GM19193 (cell line): ENCODE measurements around the gene AHNAK2.

Source experiments
- POLR2A ChIP-seq: IDR thresholded peaks from 4 replicates; pipeline ENCODE4 v1.6.1; 2011; ENCODE audit not compliant: insufficient read depth, insufficient read length; ENCODE audit errors: extremely low read depth

AHNAK2 gene

DNA sequence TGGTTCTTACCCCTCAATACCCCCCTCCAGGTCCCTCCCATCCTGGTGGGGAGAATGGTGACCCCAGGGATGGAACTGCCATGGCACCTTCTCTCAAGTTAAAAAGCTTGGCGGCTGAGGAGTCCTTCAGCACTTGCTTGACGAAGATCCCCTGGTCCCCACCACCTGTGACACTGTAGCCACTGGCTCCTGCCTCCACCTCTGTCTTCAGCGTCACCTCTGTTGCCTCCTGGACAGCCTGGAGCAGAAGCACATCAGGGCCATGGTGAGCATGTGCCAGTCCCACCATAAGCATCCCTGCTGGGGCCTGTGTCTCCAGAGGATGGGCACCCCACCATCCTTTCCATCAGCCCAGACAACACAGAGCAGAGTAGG is 22.8 kb downstream of the AHNAK2 start:
- no peak for TF ChIP-seq POLR2A

DNA sequence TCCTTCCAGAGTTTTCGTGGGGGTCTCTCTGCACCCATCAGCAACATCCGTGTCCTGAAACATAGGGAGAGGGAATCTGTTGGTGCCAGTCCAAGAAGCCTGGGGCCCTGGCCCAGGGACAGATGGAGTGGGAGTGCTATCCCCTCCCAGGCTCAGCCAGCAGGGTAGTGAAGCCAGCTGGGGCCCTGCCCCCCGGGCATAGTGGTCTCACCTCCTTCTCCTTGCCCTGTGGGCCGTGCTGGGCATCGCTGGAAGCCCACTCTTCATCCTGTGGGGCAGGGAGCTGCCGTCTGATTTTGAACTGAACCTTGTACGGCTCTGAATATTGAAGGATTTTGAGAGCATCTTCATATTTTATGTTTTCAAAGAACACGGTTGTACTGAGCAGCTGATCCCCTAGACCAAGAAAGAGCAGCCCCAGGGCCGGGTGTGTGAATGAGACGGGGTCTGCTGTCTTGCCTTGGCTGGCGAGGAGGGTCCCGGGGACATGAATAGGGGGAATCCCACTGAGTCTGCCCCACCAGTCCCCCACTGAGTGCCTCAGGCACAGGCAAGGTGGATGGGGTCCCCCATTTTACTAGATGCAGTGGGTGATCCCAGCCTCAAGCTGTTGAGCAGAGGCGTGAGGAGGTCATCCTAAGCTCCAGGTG is 23.3 kb downstream of the AHNAK2 start:
- TF ChIP-seq POLR2A: no peak

DNA sequence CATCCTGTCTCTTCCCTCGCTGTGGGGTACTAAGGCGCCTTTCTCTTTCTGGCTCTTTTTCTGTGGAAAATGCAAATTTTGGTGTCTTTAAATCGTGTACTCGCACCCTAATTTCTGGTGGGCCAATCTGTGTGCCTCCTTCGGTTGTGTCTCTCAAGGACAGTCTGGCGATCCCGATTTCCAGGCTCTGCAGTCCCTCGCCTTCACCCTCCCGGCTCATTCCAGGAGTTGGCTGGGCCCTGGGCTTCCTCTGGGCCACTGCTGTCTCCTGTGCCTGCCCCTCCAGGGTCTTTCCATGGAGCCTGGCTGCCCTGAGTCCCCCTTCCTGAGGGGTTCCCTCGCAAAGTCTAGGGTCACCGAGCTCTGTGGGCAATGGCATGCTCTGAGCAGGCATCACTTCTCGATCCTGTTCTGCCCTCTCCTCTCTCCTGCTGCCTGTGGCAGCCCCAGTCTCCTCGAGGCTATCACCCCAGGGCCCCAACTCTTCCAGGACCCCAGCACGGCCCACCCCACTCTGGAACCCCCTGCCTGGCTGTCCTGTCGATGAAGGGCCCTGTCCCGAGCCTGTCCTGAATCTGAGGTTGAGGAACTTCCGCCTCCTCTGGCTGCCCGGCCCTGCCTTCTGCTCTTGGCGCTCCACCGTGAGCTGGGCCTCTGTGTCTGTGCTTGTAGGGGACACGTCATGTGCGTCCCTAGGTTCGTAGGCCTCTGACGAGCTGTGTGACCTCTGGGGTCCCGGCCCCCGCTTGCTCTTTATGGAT is 24.1 kb downstream of the AHNAK2 start:
- TF ChIP-seq POLR2A: no peak

DNA sequence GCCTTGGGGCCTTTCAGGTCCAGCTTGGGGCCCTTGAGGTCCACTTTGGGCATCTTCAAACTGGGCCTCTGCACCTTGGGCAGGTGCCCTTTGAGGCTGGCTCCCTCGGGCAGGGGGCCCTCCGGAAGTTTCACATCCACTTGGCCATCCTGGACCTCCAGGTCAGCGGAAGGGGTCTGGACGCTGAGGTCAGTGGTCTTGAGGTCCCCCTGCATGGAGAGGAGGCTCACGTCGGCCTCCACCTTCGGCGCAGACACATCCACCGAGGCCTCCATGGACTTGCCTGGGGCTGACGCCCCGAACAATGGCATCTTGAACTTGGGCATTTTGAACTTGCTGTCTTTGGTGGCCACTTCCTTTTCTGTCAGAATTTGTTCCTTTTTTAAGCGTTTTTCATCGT is 25.1 kb downstream of the AHNAK2 start:
- no peak for TF ChIP-seq POLR2A

DNA sequence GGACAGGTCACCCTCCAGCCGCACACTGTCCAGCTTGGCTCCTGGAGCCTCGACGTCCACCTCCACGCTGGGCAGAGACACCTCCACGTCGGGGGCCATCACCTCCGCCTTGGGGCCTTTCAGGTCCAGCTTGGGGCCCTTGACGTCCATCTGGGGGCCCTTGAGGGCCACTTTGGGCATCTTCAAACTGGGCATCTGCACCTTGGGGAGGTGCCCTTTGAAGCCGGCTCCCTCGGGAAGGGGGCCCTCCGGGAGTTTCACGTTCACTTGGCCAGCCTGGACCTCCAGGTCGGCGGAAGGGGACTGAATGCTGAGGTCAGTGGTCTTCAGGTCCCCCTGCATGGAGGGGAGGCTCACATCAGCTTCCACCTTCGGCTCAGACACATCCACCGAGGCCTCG is 28.2 kb downstream of the AHNAK2 start:
- no peak for TF ChIP-seq POLR2A

DNA sequence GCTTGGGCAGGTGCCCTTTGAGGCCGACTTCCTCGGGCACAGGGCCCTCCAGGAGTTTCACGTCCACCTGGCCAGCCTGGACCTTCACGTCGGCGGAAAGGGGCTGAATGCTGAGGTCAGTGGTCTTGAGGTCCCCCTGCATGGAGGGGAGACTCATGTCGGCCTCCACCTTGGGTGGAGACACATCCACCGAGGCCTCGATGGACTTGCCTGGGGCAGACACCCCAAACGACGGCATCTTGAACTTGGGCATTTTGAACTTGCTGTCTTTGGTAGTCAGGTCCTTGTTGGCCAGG is 29.5 kb downstream of the AHNAK2 start:
- no peak for TF ChIP-seq POLR2A

DNA sequence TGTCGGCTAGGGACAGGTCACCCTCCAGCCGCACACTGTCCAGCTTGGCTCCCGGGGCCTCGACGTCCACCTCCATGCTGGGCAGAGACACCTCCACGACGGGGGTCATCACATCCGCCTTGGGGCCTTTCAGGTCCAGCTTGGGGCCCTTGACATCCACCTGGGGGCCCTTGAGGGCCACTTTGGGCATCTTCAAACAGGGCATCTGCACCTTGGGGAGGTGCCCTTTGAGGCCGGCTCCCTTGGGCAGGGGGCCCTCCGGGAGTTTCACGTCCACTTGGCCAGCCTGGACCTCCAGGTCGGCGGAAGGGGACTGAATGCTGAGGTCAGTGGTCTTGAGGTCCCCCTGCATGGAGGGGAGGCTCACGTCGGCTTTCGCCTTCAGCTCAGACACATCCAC is 35.6 kb downstream of the AHNAK2 start:
- TF ChIP-seq POLR2A: no peak

DNA sequence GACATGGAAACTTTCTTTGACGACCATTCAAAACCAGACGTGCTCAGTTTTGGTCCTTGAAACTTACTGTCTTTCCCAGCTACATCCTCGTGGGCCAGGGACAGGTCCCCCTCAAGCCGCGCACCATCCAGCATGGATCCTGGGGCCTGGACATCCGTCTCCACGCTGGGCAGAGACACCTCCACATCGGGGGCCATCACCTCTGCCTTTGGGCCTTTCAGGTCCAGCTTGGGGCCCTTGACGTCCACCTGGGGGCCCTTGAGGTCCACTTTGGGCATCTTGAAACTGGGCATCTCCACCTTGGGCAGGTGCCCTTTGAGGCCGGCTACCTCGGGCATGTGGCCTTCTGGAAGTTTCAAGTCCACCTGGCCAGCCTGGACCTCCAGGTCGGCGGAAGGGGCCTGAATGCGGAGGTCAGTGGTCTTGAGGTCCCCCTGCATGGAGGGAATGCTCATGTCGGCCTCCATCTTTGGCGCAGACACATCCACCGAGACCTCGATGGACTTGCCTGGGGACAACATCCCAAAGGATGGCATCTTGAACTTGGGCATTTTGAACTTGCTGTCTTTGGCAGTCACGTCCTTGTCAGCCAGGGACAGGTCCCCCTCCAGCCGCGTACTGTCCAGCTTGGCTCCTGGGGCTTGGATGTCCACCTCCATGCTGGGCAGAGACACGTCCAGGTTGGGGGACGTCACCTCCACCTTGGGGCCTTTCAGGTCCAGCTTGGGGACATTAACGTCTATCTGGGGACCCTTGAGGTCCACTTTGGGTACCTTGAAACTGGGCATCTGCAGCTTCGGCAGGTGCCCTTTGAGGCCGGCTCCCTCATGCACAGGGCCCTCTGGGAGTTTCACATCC is 36.4 kb downstream of the AHNAK2 start:
- no peak for TF ChIP-seq POLR2A

DNA sequence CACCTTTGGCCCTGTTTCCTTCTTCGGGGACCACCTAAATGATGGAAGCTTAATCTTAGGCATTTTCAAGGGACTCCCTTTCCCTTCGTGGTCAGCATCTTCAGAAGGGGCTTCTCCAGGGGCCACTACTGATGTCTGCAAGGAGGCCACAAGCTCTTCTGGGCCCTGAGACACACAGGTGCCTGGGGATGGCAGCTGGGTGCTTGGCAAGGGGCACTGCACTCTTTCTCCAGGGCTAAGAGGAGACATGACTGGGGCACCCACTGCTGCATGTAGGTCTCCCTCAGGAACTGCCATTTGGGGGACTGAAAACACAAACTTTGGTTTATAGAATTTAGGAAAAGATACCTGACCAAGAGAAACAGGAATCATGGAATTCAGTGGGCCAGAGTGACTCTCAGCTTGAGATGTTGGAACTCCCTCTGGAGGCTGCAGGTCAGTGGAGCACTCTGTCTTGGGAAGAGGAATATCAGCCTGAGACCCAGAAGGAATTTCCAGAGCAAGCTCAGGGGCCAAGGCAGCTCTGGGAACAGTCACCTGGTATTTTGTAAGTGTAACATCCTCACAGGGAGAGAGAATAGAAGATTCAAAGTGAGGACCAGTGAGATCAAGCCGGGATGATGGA is 37.5 kb downstream of the AHNAK2 start:
- no peak for TF ChIP-seq POLR2A

DNA sequence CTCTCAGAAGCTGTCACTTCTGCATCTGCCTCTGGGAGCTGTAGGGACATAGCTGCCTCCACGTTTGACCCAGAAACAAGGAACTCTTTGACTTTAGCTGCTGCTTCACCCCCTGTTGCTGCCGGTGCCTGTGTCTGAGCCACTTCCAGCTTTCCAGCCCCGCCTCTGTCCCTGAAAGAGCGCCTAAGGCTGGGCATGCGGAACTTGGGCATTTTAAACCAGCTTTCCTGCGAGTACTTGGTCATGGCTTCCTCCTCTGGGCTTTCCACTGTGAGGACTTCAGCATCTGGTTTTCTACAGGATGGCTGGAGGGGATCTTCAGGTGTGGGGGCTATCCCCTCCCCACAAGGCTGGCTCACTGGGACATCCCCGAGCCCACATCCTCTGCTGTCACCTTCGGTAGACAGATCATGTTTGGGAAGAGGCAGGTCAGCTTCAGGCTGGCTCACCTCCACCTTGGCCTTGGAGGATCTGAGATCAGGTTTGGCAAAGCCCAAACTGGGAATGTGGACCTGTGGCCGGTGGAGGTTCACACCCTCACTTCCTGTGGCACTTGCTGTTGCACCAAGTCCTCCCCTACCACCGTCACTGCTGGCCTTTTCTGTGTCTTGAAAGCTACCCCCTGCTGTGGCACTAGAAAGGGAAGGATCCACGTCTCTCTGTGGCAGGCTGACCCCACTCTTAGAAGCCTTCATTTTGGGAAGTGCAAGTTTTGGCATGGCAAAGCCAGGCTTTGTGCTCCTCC is 38.3 kb downstream of the AHNAK2 start:
- TF ChIP-seq POLR2A: no peak

DNA sequence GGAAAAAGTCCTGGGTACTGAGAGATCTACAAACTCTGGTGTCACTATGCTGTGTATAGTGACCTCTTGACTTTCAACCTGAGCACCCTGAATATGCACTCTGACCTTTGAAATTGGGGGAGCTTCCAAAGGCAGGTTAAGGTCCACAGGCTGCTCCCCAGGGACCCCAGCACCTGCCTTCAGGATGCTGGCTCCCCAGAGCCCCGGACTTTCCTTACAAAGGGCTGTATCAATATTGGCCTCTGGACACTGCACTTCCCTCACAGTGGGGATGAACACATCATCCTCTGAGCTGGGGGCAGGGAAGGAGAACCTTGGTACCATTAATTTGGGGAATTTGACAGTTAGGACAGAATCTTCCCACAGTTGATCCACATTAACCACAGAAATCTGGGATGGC is 39.2 kb downstream of the AHNAK2 start:
- no peak for TF ChIP-seq POLR2A

DNA sequence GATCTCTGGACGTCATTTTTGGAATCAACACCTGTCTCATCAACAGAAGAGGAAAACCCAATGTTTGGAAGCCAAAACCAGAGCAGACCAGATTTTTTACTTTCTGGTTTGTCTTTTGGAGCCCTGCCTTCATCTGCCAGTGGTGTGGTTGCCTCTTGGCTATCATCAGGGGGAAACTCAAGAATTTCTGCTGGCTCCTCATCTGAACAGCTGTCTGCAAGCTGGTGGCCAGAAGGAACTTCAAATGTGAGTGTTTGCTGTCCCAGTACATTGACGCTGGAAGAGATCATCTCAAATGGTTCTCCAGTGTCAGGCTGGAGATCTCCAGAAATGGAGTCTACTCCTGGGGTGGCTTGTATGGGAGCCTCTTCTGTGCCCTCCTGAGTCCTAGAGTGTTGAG is 39.7 kb downstream of the AHNAK2 start:
- no peak for TF ChIP-seq POLR2A

DNA sequence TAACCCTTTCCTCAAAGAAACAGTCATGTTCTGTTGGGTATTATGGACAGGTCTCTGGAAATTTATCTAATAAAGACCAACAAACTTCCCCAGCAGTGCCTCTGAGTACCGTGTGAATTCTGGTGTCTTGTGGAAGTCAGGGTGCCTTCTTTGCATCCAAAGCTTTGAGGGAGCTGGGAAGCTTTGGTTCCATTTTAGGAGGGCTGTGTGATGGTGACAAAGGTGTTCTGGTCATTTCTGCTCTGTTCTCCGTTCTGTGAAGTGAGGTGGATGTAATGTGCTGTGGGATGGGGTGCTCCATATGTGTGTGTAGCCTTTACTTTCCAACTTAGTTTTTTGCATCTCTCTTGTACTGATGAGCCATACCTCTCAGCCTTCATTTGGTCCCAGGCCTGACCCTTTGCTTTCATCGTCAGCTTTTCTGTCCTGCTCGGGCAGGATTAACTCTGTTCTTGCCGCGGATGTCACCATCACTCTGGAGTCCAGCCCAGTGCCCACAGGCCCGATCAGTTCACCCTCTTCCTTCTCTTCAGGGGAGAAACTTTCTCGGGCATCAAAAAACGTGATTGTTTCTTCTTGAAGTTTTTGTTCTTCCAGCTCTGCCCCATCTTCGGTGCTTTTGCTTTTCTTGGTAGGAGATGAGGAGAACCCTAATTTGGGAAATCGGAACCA is 40.3 kb downstream of the AHNAK2 start:
- no peak for TF ChIP-seq POLR2A

DNA sequence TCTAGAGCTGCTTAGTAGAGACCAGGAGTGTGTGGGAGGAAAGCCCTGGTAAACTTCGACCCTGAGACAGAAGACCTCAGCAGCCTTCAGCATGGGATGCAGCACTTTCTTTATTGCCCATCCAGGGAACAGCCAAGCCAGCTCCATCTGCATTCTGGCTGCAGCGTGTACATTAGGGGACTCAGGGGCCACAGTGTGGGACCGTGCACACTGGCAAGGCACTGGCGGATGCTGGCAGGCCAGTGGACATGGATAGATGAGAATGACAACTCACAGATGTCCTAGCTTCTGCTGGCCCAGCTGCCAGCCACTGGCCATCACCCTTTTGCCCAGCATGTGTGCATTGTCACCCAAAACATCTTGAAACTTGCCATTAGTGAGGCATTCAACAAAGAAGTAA is 41.0 kb downstream of the AHNAK2 start:
- no peak for TF ChIP-seq POLR2A
